ENCODE results near the gene COX20. TPM values are rescaled to one million over a fixed set of nuclear protein-coding genes. Genes with fewer than 3 reads are reported as not detected.

Gene COX20
- total and polyA plus RNA-seq, 2 donors (not counting 1 experiment from before 2014, with no cell fraction given): 22.8 to 51.5 TPM

GRCh38 chr1:244851546-244852231 is 16.2 kb downstream of the COX20 start:
- Histone ChIP-seq H2AFZ (ENCODE audit: low read length) (no peak overlapping the region), H3K27ac (ENCODE audit: insufficient read depth, low read length) (no peak overlapping the region), H4K20me1 (ENCODE audit: control insufficient read depth, extremely low read depth, insufficient read depth, low read length) (no peaks in the 10 kb centered on the region), H3K9ac (ENCODE audit: insufficient read depth, low read length) (no peak overlapping the region), H3K9me3 (ENCODE audit: control insufficient read depth, insufficient read depth, low read depth, low read length) (no peaks in the 10 kb centered on the region), H3K4me3 (replicated peaks in 1 of 4; ENCODE audit: control extremely low read depth in 1 of 4, insufficient read depth in 1 of 4, low read depth in 3 of 4, low read length in 4 of 4) (no peak overlapping the region), H3K4me1 (ENCODE audit: control insufficient read depth, extremely low read depth, insufficient read depth, low read length) (no peaks in the 10 kb centered on the region), H3K36me3 (ENCODE audit: control insufficient read depth, insufficient read depth, low read length) (peaks cover 11% of the 10 kb centered on the region), H3K4me2 (ENCODE audit: extremely low read depth, insufficient read depth, low read length) (no peak overlapping the region), H3K27me3 (ENCODE audit: control insufficient read depth, insufficient read depth, low read length) (no peaks in the 10 kb centered on the region), H3K79me2 (ENCODE audit: control insufficient read depth, insufficient read depth, low read length) (peaks cover 46% of the 10 kb centered on the region)
- no peak for DNase-seq (ENCODE audit: low read depth in 2 of 2)
- no peak for TF ChIP-seq CTCF (conservative IDR thresholded peaks at IDR 0.05 in 1 of 2, IDR thresholded peaks at IDR 0.05 in 1 of 2; ENCODE audit: low read depth in 1 of 2, low read length in 2 of 2)
- TF ChIP-seq EZH2 (IDR thresholded peaks at IDR 0.05; ENCODE audit: low read length, missing control alignments): no peak

- no peaks in the 10 kb centered on the region for H3K4me1 ChIP-seq (ENCODE audit: control insufficient read depth, extremely low read depth, insufficient read depth, low read length)
- H3K27ac ChIP-seq (ENCODE audit: insufficient read depth, low read length): no peak overlapping the region
- TF ChIP-seq CTCF (conservative IDR thresholded peaks at IDR 0.05 in 1 of 2, IDR thresholded peaks at IDR 0.05 in 1 of 2; ENCODE audit: low read depth in 1 of 2, low read length in 2 of 2) (no peak), EZH2 (IDR thresholded peaks at IDR 0.05; ENCODE audit: low read length, missing control alignments) (no peak)
- H3K27me3 ChIP-seq (ENCODE audit: control insufficient read depth, insufficient read depth, low read length): no peaks in the 10 kb centered on the region
- DNase-seq (ENCODE audit: low read depth in 2 of 2): no peak
- no peak overlapping the region for H3K4me3 ChIP-seq (replicated peaks in 1 of 4; ENCODE audit: control extremely low read depth in 1 of 4, insufficient read depth in 1 of 4, low read depth in 3 of 4, low read length in 4 of 4)
- no peaks in the 10 kb centered on the region for H4K20me1 ChIP-seq (ENCODE audit: control insufficient read depth, extremely low read depth, insufficient read depth, low read length)
- no peak overlapping the region for H2AFZ ChIP-seq (ENCODE audit: low read length)
- no peak overlapping the region for H3K9ac ChIP-seq (ENCODE audit: insufficient read depth, low read length)
- peaks cover 11% of the 10 kb centered on the region for H3K36me3 ChIP-seq (ENCODE audit: control insufficient read depth, insufficient read depth, low read length)
- no peaks in the 10 kb centered on the region for H3K9me3 ChIP-seq (ENCODE audit: control insufficient read depth, insufficient read depth, low read depth, low read length)
- H3K79me2 ChIP-seq (ENCODE audit: control insufficient read depth, insufficient read depth, low read length): peaks cover 53% of the 10 kb centered on the region
- no peak overlapping the region for H3K4me2 ChIP-seq (ENCODE audit: extremely low read depth, insufficient read depth, low read length)
These were observed 17.2 kb downstream of the COX20 start for GRCh38 chr1:244852694-244853093.

GRCh38 chr1:244854166-244854565 is 18.7 kb downstream of the COX20 start:
- no peak for DNase-seq (ENCODE audit: low read depth in 2 of 2)
- Histone ChIP-seq H3K4me3 (replicated peaks in 1 of 4; ENCODE audit: control extremely low read depth in 1 of 4, insufficient read depth in 1 of 4, low read depth in 3 of 4, low read length in 4 of 4) (no peak overlapping the region), H3K9me3 (ENCODE audit: control insufficient read depth, insufficient read depth, low read depth, low read length) (no peaks in the 10 kb centered on the region), H3K4me2 (ENCODE audit: extremely low read depth, insufficient read depth, low read length) (no peak overlapping the region), H3K27me3 (ENCODE audit: control insufficient read depth, insufficient read depth, low read length) (no peaks in the 10 kb centered on the region), H4K20me1 (ENCODE audit: control insufficient read depth, extremely low read depth, insufficient read depth, low read length) (peaks cover under 1% of the 10 kb centered on the region), H3K27ac (ENCODE audit: insufficient read depth, low read length) (no peak overlapping the region), H3K9ac (ENCODE audit: insufficient read depth, low read length) (no peak overlapping the region), H3K79me2 (ENCODE audit: control insufficient read depth, insufficient read depth, low read length) (peaks cover 67% of the 10 kb centered on the region), H3K36me3 (ENCODE audit: control insufficient read depth, insufficient read depth, low read length) (peaks cover 8% of the 10 kb centered on the region), H2AFZ (ENCODE audit: low read length) (no peak overlapping the region), H3K4me1 (ENCODE audit: control insufficient read depth, extremely low read depth, insufficient read depth, low read length) (no peaks in the 10 kb centered on the region)
- TF ChIP-seq CTCF (conservative IDR thresholded peaks at IDR 0.05 in 1 of 2, IDR thresholded peaks at IDR 0.05 in 1 of 2; ENCODE audit: low read depth in 1 of 2, low read length in 2 of 2): no peak

All from fibroblast of lung (primary cell).